Measurements from ENCODE around the gene ERVH48-1.
A peak's percentile ranks its signal among the peaks of the same experiment; 100 is the strongest.
"Not testable (repeated sequence)": the region's sequence is repeated elsewhere in the genome, so short reads cannot be mapped to it uniquely, and the experiment has no call there.

ERVH48-1 gene

GRCh38 chr21:42929969-42930368 lies 4.5 kb upstream of the ERVH48-1 start:
- H3K4me3 ChIP-seq (ENCODE audit: insufficient read depth, low read depth, low read length, poor library complexity, severe bottlenecking) = no peak overlapping the region
- no peaks in the 10 kb centered on the region for H3K27me3 ChIP-seq (replicated peaks; ENCODE audit: control insufficient read depth, insufficient read depth, low read length, poor library complexity, severe bottlenecking)
- no peaks in the 10 kb centered on the region for H3K4me1 ChIP-seq (ENCODE audit: control insufficient read depth, insufficient read depth, low read length, poor library complexity, severe bottlenecking)
- no peak for DNase-seq
- no peaks in the 10 kb centered on the region for H3K36me3 ChIP-seq (ENCODE audit: control insufficient read depth, insufficient read depth, low read length)
- no peaks in the 10 kb centered on the region for H3K9me3 ChIP-seq (ENCODE audit: control insufficient read depth, low read length)
- H3K27ac ChIP-seq (ENCODE audit: insufficient read depth, low read length, poor library complexity, severe bottlenecking) = no peak overlapping the region

DNA sequence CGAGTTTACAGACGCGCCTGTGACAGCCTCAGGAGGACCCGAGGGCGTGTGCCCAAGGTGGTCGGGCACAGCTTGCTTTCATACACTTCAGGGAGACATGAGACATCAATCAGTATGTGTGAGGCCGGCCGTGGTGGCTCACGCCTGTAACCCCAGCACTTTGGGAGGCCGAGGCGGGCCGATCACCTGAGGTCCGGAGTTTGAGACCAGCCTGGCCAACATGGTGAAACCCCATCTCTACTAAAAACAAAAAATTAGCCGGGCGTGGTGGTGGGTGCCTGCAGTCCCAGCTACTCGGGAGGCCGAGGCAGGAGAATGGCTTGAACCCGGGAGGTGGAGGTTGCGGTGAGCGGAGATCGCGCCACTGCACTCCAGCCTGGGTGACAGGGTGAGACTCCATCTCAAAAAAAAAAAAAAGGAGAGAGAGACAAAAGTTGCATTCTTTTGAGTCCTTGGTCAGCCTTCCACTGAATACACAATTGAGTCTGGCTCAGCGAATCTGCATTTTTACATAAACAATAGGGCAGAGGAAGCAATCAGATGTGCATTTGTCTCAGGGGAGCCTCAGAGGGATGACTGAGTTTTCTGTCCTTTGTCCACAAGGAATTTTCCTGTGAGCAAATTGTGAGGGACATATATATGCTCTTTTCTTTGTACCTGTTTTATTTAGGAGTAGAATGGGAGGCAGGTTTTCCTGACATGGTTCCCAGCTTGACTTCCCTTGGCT lies 2.2 kb upstream of the ERVH48-1 start:
- not testable (repeated sequence) for H3K36me3 ChIP-seq (ENCODE audit: control insufficient read depth, insufficient read depth, low read length); H3K4me1 ChIP-seq (ENCODE audit: control insufficient read depth, insufficient read depth, low read length, poor library complexity, severe bottlenecking); DNase-seq; H3K9me3 ChIP-seq (ENCODE audit: control insufficient read depth, low read length); H3K27me3 ChIP-seq (replicated peaks; ENCODE audit: control insufficient read depth, insufficient read depth, low read length, poor library complexity, severe bottlenecking); H3K27ac ChIP-seq (ENCODE audit: insufficient read depth, low read length, poor library complexity, severe bottlenecking); H3K4me3 ChIP-seq (ENCODE audit: insufficient read depth, low read depth, low read length, poor library complexity, severe bottlenecking)

GRCh38 chr21:42924433-42924751 lies 1.0 kb downstream of the ERVH48-1 start:
- Histone ChIP-seq H3K27ac (ENCODE audit: insufficient read depth, low read length, poor library complexity, severe bottlenecking) (no peak overlapping the region), H3K4me3 (ENCODE audit: insufficient read depth, low read depth, low read length, poor library complexity, severe bottlenecking) (no peak overlapping the region), H3K27me3 (replicated peaks; ENCODE audit: control insufficient read depth, insufficient read depth, low read length, poor library complexity, severe bottlenecking) (no peaks in the 10 kb centered on the region), H3K9me3 (ENCODE audit: control insufficient read depth, low read length) (no peaks in the 10 kb centered on the region), H3K36me3 (ENCODE audit: control insufficient read depth, insufficient read depth, low read length) (no peaks in the 10 kb centered on the region), H3K4me1 (ENCODE audit: control insufficient read depth, insufficient read depth, low read length, poor library complexity, severe bottlenecking) (peaks cover 4% of the 10 kb centered on the region)
- DNase-seq = no peak

DNA sequence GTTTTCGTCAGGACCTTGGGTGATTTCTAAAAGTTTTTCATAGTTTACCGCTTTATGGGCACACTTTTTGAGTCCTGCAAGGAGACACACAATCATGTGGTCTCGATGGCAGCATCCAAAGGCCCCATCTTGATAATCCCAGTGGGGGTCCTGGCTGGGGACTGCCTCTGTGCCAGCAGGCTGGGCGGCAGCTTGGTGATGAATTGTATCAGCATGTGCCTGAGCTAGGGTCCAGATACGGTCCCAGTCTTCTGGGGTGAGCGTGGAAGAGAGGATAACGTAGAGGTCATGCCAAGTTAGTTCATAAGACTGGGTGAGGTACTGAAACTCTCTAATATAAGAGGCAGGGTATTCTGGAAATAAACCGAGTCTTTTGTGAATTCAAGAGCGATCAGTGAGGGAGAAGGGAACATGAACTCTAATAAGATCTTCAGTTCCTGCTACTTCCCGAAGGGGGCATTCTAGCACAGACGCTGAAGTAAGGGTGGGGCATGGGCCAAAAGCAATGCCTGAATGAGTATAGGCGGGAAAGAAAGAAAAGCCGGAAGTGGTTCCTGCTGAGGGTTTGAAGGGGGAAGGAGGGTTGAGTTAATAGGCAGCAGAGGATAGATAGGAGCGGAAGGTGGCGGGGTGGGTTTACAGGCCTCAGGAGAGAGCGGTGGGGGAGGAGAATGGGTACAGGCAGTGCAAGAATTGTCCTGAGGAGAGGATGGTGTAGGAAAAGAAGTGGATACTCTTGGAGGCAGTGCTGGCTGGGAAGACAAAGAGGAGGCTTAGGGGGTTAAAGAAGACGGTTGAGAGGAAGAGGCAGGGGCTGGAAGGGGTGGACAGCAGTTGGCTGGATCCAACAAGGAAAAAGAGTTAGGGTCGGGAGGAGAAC lies 1.6 kb downstream of the ERVH48-1 start:
- H3K27me3 ChIP-seq (replicated peaks; ENCODE audit: control insufficient read depth, insufficient read depth, low read length, poor library complexity, severe bottlenecking) = no peaks in the 10 kb centered on the region
- H3K36me3 ChIP-seq (ENCODE audit: control insufficient read depth, insufficient read depth, low read length) = no peaks in the 10 kb centered on the region
- H3K9me3 ChIP-seq (ENCODE audit: control insufficient read depth, low read length) = no peaks in the 10 kb centered on the region
- DNase-seq = peak; percentile 13 to 38 (median 30)
- H3K4me1 ChIP-seq (ENCODE audit: control insufficient read depth, insufficient read depth, low read length, poor library complexity, severe bottlenecking) = peaks cover 4% of the 10 kb centered on the region
- H3K27ac ChIP-seq (ENCODE audit: insufficient read depth, low read length, poor library complexity, severe bottlenecking) = no peak overlapping the region
- H3K4me3 ChIP-seq (ENCODE audit: insufficient read depth, low read depth, low read length, poor library complexity, severe bottlenecking) = no peak overlapping the region

DNA sequence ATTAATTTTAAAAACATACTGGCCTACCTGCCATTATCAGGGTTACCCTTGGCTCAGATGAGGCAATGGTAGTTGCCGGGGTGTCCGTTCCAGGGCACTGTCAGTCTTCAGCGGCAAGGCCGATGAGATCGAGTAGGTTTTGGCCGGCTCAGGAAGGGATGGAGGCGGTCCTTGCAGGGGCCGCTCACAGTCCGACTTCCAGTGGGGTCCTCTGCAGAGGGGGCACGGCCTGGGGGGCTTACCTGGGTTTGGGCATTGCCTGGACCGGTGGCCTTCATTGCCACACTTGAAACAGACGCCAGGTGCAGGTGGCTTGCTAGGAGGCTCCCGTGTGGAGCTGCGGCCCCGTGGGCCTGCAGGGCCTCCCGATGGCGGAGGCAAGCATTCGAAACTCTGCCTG lies 2.5 kb downstream of the ERVH48-1 start:
- H3K4me3 ChIP-seq (ENCODE audit: insufficient read depth, low read depth, low read length, poor library complexity, severe bottlenecking) = no peak overlapping the region
- no peaks in the 10 kb centered on the region for H3K9me3 ChIP-seq (ENCODE audit: control insufficient read depth, low read length)
- no peaks in the 10 kb centered on the region for H3K36me3 ChIP-seq (ENCODE audit: control insufficient read depth, insufficient read depth, low read length)
- peaks cover 4% of the 10 kb centered on the region for H3K4me1 ChIP-seq (ENCODE audit: control insufficient read depth, insufficient read depth, low read length, poor library complexity, severe bottlenecking)
- H3K27ac ChIP-seq (ENCODE audit: insufficient read depth, low read length, poor library complexity, severe bottlenecking) = no peak overlapping the region
- no peaks in the 10 kb centered on the region for H3K27me3 ChIP-seq (replicated peaks; ENCODE audit: control insufficient read depth, insufficient read depth, low read length, poor library complexity, severe bottlenecking)
- no peak for DNase-seq

GRCh38 chr21:42921927-42922326 lies 3.5 kb downstream of the ERVH48-1 start:
- Histone ChIP-seq H3K4me1 (ENCODE audit: control insufficient read depth, insufficient read depth, low read length, poor library complexity, severe bottlenecking) (peaks cover 4% of the 10 kb centered on the region), H3K27ac (ENCODE audit: insufficient read depth, low read length, poor library complexity, severe bottlenecking) (no peak overlapping the region), H3K36me3 (ENCODE audit: control insufficient read depth, insufficient read depth, low read length) (no peaks in the 10 kb centered on the region), H3K27me3 (replicated peaks; ENCODE audit: control insufficient read depth, insufficient read depth, low read length, poor library complexity, severe bottlenecking) (no peaks in the 10 kb centered on the region), H3K4me3 (ENCODE audit: insufficient read depth, low read depth, low read length, poor library complexity, severe bottlenecking) (no peak overlapping the region), H3K9me3 (ENCODE audit: control insufficient read depth, low read length) (no peaks in the 10 kb centered on the region)
- DNase-seq = no peak

DNA sequence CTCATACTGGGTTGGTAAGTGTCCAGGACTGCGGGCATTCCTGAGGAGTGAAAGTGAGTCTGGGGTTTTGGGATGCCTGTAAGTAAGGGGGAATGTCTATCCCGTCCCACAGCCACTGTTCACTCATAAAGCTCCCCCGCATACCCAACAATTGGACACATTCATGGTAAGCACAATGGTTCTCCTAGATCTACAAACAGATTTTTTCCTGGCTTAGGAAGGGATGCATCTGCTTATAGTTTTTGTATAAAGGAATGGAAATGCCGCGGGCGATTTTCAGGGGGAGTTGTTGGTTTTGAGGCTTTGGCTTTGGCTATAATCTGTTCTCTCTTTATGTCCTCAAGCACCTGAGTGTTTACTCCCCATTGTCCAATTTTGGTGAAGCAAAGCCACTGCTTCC lies 7.1 kb downstream of the ERVH48-1 start:
- Histone ChIP-seq H3K9me3 (ENCODE audit: control insufficient read depth, low read length) (no peaks in the 10 kb centered on the region), H3K4me1 (ENCODE audit: control insufficient read depth, insufficient read depth, low read length, poor library complexity, severe bottlenecking) (no peaks in the 10 kb centered on the region), H3K27me3 (replicated peaks; ENCODE audit: control insufficient read depth, insufficient read depth, low read length, poor library complexity, severe bottlenecking) (no peaks in the 10 kb centered on the region), H3K27ac (ENCODE audit: insufficient read depth, low read length, poor library complexity, severe bottlenecking) (no peak overlapping the region), H3K36me3 (ENCODE audit: control insufficient read depth, insufficient read depth, low read length) (no peaks in the 10 kb centered on the region), H3K4me3 (ENCODE audit: insufficient read depth, low read depth, low read length, poor library complexity, severe bottlenecking) (no peak overlapping the region)
- no peak for DNase-seq

DNA sequence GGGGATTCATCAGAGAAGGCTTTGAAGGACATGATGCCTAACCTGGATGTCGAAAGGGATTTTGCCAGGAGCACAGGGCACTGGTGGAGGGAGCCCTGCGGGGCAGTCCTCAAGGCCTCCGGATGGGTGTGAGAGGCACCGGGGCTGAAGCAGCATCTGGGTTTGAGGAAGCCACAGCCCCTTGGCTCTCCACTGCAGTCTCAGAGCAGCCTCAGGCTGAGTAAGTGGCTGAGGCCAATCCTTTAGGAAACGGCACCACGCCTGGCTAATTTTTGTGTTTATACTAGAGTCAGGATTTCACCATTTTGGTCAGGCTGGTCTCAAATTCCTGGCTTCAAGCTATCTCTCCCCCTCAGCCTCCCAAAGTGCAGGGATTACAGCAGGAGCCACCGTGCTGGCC lies 12.0 kb downstream of the ERVH48-1 start:
- H3K4me1 ChIP-seq (ENCODE audit: control insufficient read depth, insufficient read depth, low read length, poor library complexity, severe bottlenecking) = no peaks in the 10 kb centered on the region
- H3K9me3 ChIP-seq (ENCODE audit: control insufficient read depth, low read length) = no peaks in the 10 kb centered on the region
- no peak overlapping the region for H3K27ac ChIP-seq (ENCODE audit: insufficient read depth, low read length, poor library complexity, severe bottlenecking)
- no peaks in the 10 kb centered on the region for H3K27me3 ChIP-seq (replicated peaks; ENCODE audit: control insufficient read depth, insufficient read depth, low read length, poor library complexity, severe bottlenecking)
- H3K36me3 ChIP-seq (ENCODE audit: control insufficient read depth, insufficient read depth, low read length) = peaks cover 15% of the 10 kb centered on the region
- no peak for DNase-seq
- no peak overlapping the region for H3K4me3 ChIP-seq (ENCODE audit: insufficient read depth, low read depth, low read length, poor library complexity, severe bottlenecking)

- H3K27ac ChIP-seq (ENCODE audit: insufficient read depth, low read length, poor library complexity, severe bottlenecking); DNase-seq; H3K27me3 ChIP-seq (replicated peaks; ENCODE audit: control insufficient read depth, insufficient read depth, low read length, poor library complexity, severe bottlenecking); H3K4me3 ChIP-seq (ENCODE audit: insufficient read depth, low read depth, low read length, poor library complexity, severe bottlenecking); H3K9me3 ChIP-seq (ENCODE audit: control insufficient read depth, low read length); H3K4me1 ChIP-seq (ENCODE audit: control insufficient read depth, insufficient read depth, low read length, poor library complexity, severe bottlenecking): not testable (repeated sequence)
- peaks cover 15% of the 10 kb centered on the region for H3K36me3 ChIP-seq (ENCODE audit: control insufficient read depth, insufficient read depth, low read length)
These were observed 13.5 kb downstream of the ERVH48-1 start for GRCh38 chr21:42911920-42912319.

DNA sequence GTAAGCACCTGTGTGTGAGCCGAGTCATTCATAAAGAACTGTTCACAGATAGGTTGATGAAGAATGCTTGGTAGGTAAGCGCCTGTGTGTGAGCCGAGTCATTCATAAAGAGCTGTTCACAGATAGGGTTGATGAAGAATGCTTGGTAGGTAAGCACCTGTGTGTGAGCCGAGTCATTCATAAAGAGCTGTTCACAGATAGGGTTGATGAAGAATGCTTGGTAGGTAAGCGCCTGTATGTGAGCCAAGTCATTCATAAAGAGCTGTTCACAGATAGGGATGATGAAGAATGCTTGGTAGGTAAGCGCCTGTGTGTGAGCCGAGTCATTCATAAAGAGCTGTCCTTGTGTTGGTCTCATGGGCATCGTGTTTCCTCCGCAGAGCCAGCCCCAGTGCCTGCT lies 16.9 kb downstream of the ERVH48-1 start:
- H3K4me3 ChIP-seq (ENCODE audit: insufficient read depth, low read depth, low read length, poor library complexity, severe bottlenecking); H3K27ac ChIP-seq (ENCODE audit: insufficient read depth, low read length, poor library complexity, severe bottlenecking); H3K9me3 ChIP-seq (ENCODE audit: control insufficient read depth, low read length); H3K27me3 ChIP-seq (replicated peaks; ENCODE audit: control insufficient read depth, insufficient read depth, low read length, poor library complexity, severe bottlenecking); H3K4me1 ChIP-seq (ENCODE audit: control insufficient read depth, insufficient read depth, low read length, poor library complexity, severe bottlenecking); DNase-seq: not testable (repeated sequence)
- peaks cover 33% of the 10 kb centered on the region for H3K36me3 ChIP-seq (ENCODE audit: control insufficient read depth, insufficient read depth, low read length)

Measured in effector memory CD4-positive, alpha-beta T cell (primary cell).